Suprapubic skin (tissue), 4 donors: Measurements from ENCODE around the gene RNF7. TPM values are rescaled to one million over a fixed set of nuclear protein-coding genes. Genes with fewer than 3 reads are reported as not detected.
"Not testable (repeated sequence)": the region's sequence is repeated elsewhere in the genome, so short reads cannot be mapped to it uniquely, and the experiment has no call there.

Experiments used
- DNase-seq, 2 donors: peaks; one replicate each; pipeline ENCODE4 v3.0.0-alpha.2; 2019; ENCODE audit warnings: low spot score in 2 of 2
- H3K27ac ChIP-seq: fragments of 200-600 bp; sonication (generic); one replicate; pipeline ENCODE4 v1.5.1; 2019
- H3K27me3 ChIP-seq: fragments of 200-600 bp; sonication (generic); one replicate; pipeline ENCODE4 v1.5.1; 2019
- H3K36me3 ChIP-seq: fragments of 200-600 bp; sonication (generic); one replicate; pipeline ENCODE4 v1.5.1; 2019
- H3K4me1 ChIP-seq: fragments of 200-600 bp; sonication (generic); one replicate; pipeline ENCODE4 v1.5.1; 2019
- H3K4me3 ChIP-seq: fragments of 200-600 bp; sonication (generic); one replicate; pipeline ENCODE4 v1.5.1; 2019; ENCODE audit warnings: mild to moderate bottlenecking
- H3K9me3 ChIP-seq: fragments of 200-600 bp; sonication (generic); one replicate; pipeline ENCODE4 v1.5.1; 2019
- CTCF ChIP-seq, 2 donors: fragments of 200-600 bp in 1 of 2; fragments of 450-650 bp in 1 of 2; sonication (generic) in 1 of 2; IDR thresholded peaks; one replicate each; pipeline ENCODE4 v1.5.1; 2016 to 2019; ENCODE audit warnings: antibody characterized with exemption in 2 of 2, mild to moderate bottlenecking in 1 of 2, moderate library complexity in 1 of 2
- EP300 ChIP-seq: sonication (generic); formaldehyde crosslinking; IDR thresholded peaks from one replicate; pipeline ENCODE4 v1.6.1; 2017; ENCODE audit warnings: antibody characterized with exemption
- POLR2A ChIP-seq, 2 donors: fragments of 450-650 bp; IDR thresholded peaks; one replicate each; pipeline ENCODE4 v1.6.1; 2017; ENCODE audit warnings: antibody characterized with exemption in 2 of 2, mild to moderate bottlenecking in 2 of 2, moderate library complexity in 2 of 2
- POLR2AphosphoS5 ChIP-seq, 3 donors: sonication (generic); formaldehyde crosslinking; IDR thresholded peaks; one replicate each; pipeline ENCODE4 v1.6.1; 2017; ENCODE audit warnings: antibody characterized with exemption in 3 of 3
- WGBS: methylation state at CpG from one replicate; pipeline ENCODE4 v1.1.5; 2018; 5-methylcytosine and 5-hydroxymethylcytosine counted together
- total RNA-seq, 4 donors: library from RNA; depleted of rRNA; stranded (reverse); fragments of >200 nt; gene quantifications; one replicate each; pipeline ENCODE4 v1.1.0, GENCODE V29; 2016

The RNF7 gene
- total RNA-seq, 4 donors from 2014 or later = 43.9 to 77.3 (median 61.6) TPM

GRCh38 chr3:141779667-141780066 lies 41.6 kb downstream of the RNF7 start:
- H3K27ac ChIP-seq = no peak overlapping the region
- no peak overlapping the region for H3K4me3 ChIP-seq
- no peak for TF ChIP-seq CTCF (IDR thresholded peaks at IDR 0.05)
- TF ChIP-seq EP300 = no peak
- no peak for TF ChIP-seq POLR2A (IDR thresholded peaks at IDR 0.05)
- TF ChIP-seq POLR2AphosphoS5 (IDR thresholded peaks at IDR 0.05) = no peak
- no peaks in the 10 kb centered on the region for H3K36me3 ChIP-seq
- H3K4me1 ChIP-seq = no peaks in the 10 kb centered on the region
- WGBS = 97% methylated on average over 1 of the region's 1 CpG
- no peaks in the 10 kb centered on the region for H3K9me3 ChIP-seq
- H3K27me3 ChIP-seq = no peaks in the 10 kb centered on the region
- no peak for DNase-seq

- DNase-seq = no peak
- Histone ChIP-seq H3K36me3 (no peaks in the 10 kb centered on the region), H3K4me3 (no peak overlapping the region), H3K4me1 (no peaks in the 10 kb centered on the region), H3K27ac (no peak overlapping the region), H3K9me3 (no peaks in the 10 kb centered on the region), H3K27me3 (no peaks in the 10 kb centered on the region)
- TF ChIP-seq EP300 (no peak), CTCF (IDR thresholded peaks at IDR 0.05) (no peak), POLR2AphosphoS5 (IDR thresholded peaks at IDR 0.05) (no peak), POLR2A (IDR thresholded peaks at IDR 0.05) (no peak)
- 40% methylated on average over 4 of the region's 4 CpGs for WGBS
These were observed 44.4 kb downstream of the RNF7 start for GRCh38 chr3:141782386-141782932.

GRCh38 chr3:141783632-141784031 lies 45.5 kb downstream of the RNF7 start:
- no peak for DNase-seq
- Histone ChIP-seq H3K4me1 (no peaks in the 10 kb centered on the region), H3K4me3 (no peak overlapping the region), H3K36me3 (no peaks in the 10 kb centered on the region), H3K27ac (no peak overlapping the region), H3K27me3 (no peaks in the 10 kb centered on the region), H3K9me3 (no peaks in the 10 kb centered on the region)
- 83% methylated on average over 6 of the region's 6 CpGs for WGBS
- TF ChIP-seq EP300 (no peak), POLR2AphosphoS5 (IDR thresholded peaks at IDR 0.05) (no peak), POLR2A (IDR thresholded peaks at IDR 0.05) (no peak), CTCF (IDR thresholded peaks at IDR 0.05) (no peak)

GRCh38 chr3:141784096-141784495 lies 46.0 kb downstream of the RNF7 start:
- Histone ChIP-seq H3K9me3 (no peaks in the 10 kb centered on the region), H3K27ac (no peak overlapping the region)
- WGBS = 89% methylated on average over 8 of the region's 8 CpGs

GRCh38 chr3:141784531-141784930 lies 46.4 kb downstream of the RNF7 start:
- Histone ChIP-seq H3K4me1 (no peaks in the 10 kb centered on the region), H3K36me3 (no peaks in the 10 kb centered on the region), H3K9me3 (no peaks in the 10 kb centered on the region), H3K27me3 (no peaks in the 10 kb centered on the region), H3K27ac (no peak overlapping the region), H3K4me3 (no peak overlapping the region)
- DNase-seq = no peak
- WGBS = 55% methylated on average over 2 of the region's 2 CpGs
- TF ChIP-seq POLR2AphosphoS5 (IDR thresholded peaks at IDR 0.05) = no peak
- TF ChIP-seq POLR2A (IDR thresholded peaks at IDR 0.05) = no peak
- no peak for TF ChIP-seq EP300

More at GRCh38 chr3:141784096-141784495, 46.0 kb downstream of the RNF7 start:
- Histone ChIP-seq H3K36me3 (no peaks in the 10 kb centered on the region), H3K4me3 (no peak overlapping the region), H3K27me3 (no peaks in the 10 kb centered on the region), H3K4me1 (no peaks in the 10 kb centered on the region)
- no peak for DNase-seq
- TF ChIP-seq EP300 (no peak), POLR2AphosphoS5 (IDR thresholded peaks at IDR 0.05) (no peak), POLR2A (IDR thresholded peaks at IDR 0.05) (no peak), CTCF (IDR thresholded peaks at IDR 0.05) (no peak)

GRCh38 chr3:141788149-141788548 lies 50.1 kb downstream of the RNF7 start:
- no peaks in the 10 kb centered on the region for H3K27me3 ChIP-seq
- H3K4me1 ChIP-seq = no peaks in the 10 kb centered on the region
- no peak for DNase-seq
- no peak overlapping the region for H3K27ac ChIP-seq
- 85% methylated on average over 3 of the region's 4 CpGs for WGBS
- no peak overlapping the region for H3K4me3 ChIP-seq
- no peaks in the 10 kb centered on the region for H3K9me3 ChIP-seq
- no peak for TF ChIP-seq POLR2AphosphoS5 (IDR thresholded peaks at IDR 0.05)
- TF ChIP-seq EP300 = no peak
- TF ChIP-seq POLR2A (IDR thresholded peaks at IDR 0.05) = no peak
- no peaks in the 10 kb centered on the region for H3K36me3 ChIP-seq

GRCh38 chr3:141788750-141789149 lies 50.7 kb downstream of the RNF7 start:
- H3K4me3 ChIP-seq, DNase-seq, H3K27ac ChIP-seq, H3K9me3 ChIP-seq, H3K4me1 ChIP-seq, H3K36me3 ChIP-seq, H3K27me3 ChIP-seq: not testable (repeated sequence)
- 90% methylated on average over 5 of the region's 5 CpGs for WGBS
